ENCODE measurements around the gene MNX1.

MNX1 gene

DNA sequence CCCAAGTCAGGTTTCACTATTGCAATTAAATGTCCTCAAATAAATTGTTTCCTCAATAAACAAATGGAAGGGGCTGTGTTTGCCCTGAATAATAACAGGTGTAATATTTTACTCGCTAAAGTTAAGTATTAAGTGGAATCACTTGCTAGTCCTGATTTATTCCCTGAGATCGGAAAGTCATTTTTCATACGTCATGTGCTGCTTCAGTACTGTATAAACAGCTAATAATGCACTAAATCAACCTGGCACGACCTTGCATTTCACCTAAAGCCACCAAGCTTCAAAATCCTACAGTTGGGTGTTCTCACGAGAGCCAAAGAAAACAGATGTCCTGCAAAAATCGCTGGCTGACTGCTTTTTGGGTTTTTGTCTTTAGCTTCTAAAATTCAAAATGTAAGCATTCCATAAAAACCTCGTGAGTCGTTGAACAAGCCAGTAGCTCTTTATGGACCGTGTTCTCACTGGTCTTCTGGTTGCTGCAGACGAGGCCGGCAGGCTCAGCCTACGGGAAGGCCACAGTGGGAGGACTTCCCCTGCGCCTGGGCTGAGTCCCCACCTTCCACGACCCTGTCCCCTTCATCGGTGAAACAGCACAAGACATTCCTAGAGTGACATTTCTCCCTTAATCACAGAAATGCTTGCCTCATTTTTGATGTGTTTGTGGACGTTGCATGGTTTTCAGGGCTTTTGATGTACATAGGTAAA, 17.9 kb upstream of the MNX1 start:
- H3K27me3 ChIP-seq (ENCODE audit: insufficient read depth, low read length, poor library complexity, severe bottlenecking) = no peaks in the 10 kb centered on the region
- no peaks in the 10 kb centered on the region for H3K9me2 ChIP-seq (replicated peaks; ENCODE audit: low read depth, low read length)
- H3K79me2 ChIP-seq (ENCODE audit: insufficient read depth, low read length) = no peaks in the 10 kb centered on the region
- H3K4me1 ChIP-seq (ENCODE audit: insufficient read depth, low read length, poor library complexity, severe bottlenecking) = no peaks in the 10 kb centered on the region
- no peak overlapping the region for H2AFZ ChIP-seq (ENCODE audit: low read length)
- H3K4me3 ChIP-seq (ENCODE audit: low read length, poor library complexity, severe bottlenecking) = no peak overlapping the region
- no peak overlapping the region for H3K4me2 ChIP-seq (ENCODE audit: low read depth, low read length, poor library complexity, severe bottlenecking)
- TF ChIP-seq, protein P1, sequence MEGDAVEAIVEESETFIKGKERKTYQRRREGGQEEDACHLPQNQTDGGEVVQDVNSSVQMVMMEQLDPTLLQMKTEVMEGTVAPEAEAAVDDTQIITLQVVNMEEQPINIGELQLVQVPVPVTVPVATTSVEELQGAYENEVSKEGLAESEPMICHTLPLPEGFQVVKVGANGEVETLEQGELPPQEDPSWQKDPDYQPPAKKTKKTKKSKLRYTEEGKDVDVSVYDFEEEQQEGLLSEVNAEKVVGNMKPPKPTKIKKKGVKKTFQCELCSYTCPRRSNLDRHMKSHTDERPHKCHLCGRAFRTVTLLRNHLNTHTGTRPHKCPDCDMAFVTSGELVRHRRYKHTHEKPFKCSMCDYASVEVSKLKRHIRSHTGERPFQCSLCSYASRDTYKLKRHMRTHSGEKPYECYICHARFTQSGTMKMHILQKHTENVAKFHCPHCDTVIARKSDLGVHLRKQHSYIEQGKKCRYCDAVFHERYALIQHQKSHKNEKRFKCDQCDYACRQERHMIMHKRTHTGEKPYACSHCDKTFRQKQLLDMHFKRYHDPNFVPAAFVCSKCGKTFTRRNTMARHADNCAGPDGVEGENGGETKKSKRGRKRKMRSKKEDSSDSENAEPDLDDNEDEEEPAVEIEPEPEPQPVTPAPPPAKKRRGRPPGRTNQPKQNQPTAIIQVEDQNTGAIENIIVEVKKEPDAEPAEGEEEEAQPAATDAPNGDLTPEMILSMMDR (conservative IDR thresholded peaks at IDR 0.05; ENCODE audit: low read length) = no peak
- no peak for TF ChIP-seq EZH2phosphoT487 (IDR thresholded peaks at IDR 0.05; ENCODE audit: borderline replicate concordance)
- no peaks in the 10 kb centered on the region for H3F3A ChIP-seq (ENCODE audit: low read depth)
- H3K36me3 ChIP-seq (ENCODE audit: insufficient read depth, low read length) = no peaks in the 10 kb centered on the region
- H3K9me3 ChIP-seq (ENCODE audit: insufficient read depth, low read depth, low read length) = no peaks in the 10 kb centered on the region
- H3K9ac ChIP-seq (ENCODE audit: low read depth, low read length, poor library complexity, severe bottlenecking) = no peak overlapping the region
- no peaks in the 10 kb centered on the region for H4K20me1 ChIP-seq (ENCODE audit: insufficient read depth, low read length, poor library complexity, severe bottlenecking)

DNA sequence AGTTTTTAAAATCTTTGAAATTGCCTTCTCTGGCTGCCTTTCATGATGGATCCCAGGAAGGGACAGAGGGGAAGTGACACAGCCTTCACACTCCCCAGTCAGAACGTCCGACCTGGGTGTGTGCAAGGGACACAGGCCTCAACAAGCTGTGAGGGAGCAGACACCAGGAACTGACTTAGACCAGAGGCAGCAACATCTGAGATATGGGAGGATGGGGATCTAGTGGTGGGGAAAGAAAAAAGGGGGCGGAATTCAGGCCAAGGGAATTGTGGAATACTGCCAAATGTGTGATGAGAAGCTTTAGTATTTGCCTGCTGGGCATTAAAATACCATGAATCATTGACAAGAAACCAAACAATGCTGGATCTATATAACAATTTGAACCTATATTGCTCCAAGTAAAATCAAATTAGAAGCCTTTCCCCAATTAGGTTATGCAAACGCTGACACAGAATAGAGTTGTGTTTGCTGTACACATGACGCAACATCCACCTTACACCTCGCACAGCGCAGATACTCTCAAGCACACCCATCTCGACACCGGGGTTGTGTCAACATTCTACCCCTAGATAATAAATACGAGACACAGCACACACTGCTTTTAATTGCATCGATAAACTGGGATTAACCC, 17.2 kb upstream of the MNX1 start:
- H3K36me3 ChIP-seq (ENCODE audit: insufficient read depth, low read length) = no peaks in the 10 kb centered on the region
- H4K20me1 ChIP-seq (ENCODE audit: insufficient read depth, low read length, poor library complexity, severe bottlenecking) = no peaks in the 10 kb centered on the region
- no peaks in the 10 kb centered on the region for H3K4me1 ChIP-seq (ENCODE audit: insufficient read depth, low read length, poor library complexity, severe bottlenecking)
- no peaks in the 10 kb centered on the region for H3K9me3 ChIP-seq (ENCODE audit: insufficient read depth, low read depth, low read length)
- no peaks in the 10 kb centered on the region for H3K27me3 ChIP-seq (ENCODE audit: insufficient read depth, low read length, poor library complexity, severe bottlenecking)
- no peaks in the 10 kb centered on the region for H3K79me2 ChIP-seq (ENCODE audit: insufficient read depth, low read length)
- H3K9ac ChIP-seq (ENCODE audit: low read depth, low read length, poor library complexity, severe bottlenecking) = no peak overlapping the region
- no peak overlapping the region for H2AFZ ChIP-seq (ENCODE audit: low read length)
- no peak for TF ChIP-seq EZH2phosphoT487 (IDR thresholded peaks at IDR 0.05; ENCODE audit: borderline replicate concordance)
- TF ChIP-seq, protein P1 (conservative IDR thresholded peaks at IDR 0.05; ENCODE audit: low read length) = no peak
- H3F3A ChIP-seq (ENCODE audit: low read depth) = no peaks in the 10 kb centered on the region
- no peak overlapping the region for H3K4me2 ChIP-seq (ENCODE audit: low read depth, low read length, poor library complexity, severe bottlenecking)
- no peaks in the 10 kb centered on the region for H3K9me2 ChIP-seq (replicated peaks; ENCODE audit: low read depth, low read length)
- H3K4me3 ChIP-seq (ENCODE audit: low read length, poor library complexity, severe bottlenecking) = no peak overlapping the region

DNA sequence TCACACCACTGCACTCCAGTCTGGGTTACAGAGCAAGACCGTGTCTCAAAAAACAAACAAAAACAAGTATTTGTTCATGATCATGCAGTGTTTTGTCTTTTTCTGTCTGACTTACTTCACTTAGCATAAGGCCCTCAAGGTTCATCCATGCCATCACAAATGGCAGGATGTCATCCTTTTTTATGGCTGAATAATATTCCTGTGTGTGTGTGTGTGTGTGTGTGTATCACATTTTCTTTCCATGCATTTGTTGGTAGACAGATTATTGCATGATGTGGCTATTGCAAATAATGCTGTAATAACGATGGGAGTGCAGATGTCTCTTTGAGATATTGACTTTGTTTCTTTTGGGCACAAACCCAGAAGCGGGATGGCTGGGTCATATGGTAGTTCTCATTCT, 14.3 kb upstream of the MNX1 start:
- Histone ChIP-seq H3K9me2 (replicated peaks; ENCODE audit: low read depth, low read length) (no peaks in the 10 kb centered on the region), H3F3A (ENCODE audit: low read depth) (no peaks in the 10 kb centered on the region), H3K4me2 (ENCODE audit: low read depth, low read length, poor library complexity, severe bottlenecking) (no peak overlapping the region), H3K4me3 (ENCODE audit: low read length, poor library complexity, severe bottlenecking) (no peak overlapping the region), H2AFZ (ENCODE audit: low read length) (no peak overlapping the region), H3K4me1 (ENCODE audit: insufficient read depth, low read length, poor library complexity, severe bottlenecking) (no peaks in the 10 kb centered on the region), H4K20me1 (ENCODE audit: insufficient read depth, low read length, poor library complexity, severe bottlenecking) (no peaks in the 10 kb centered on the region), H3K36me3 (ENCODE audit: insufficient read depth, low read length) (no peaks in the 10 kb centered on the region), H3K27me3 (ENCODE audit: insufficient read depth, low read length, poor library complexity, severe bottlenecking) (no peaks in the 10 kb centered on the region), H3K79me2 (ENCODE audit: insufficient read depth, low read length) (no peaks in the 10 kb centered on the region), H3K9ac (ENCODE audit: low read depth, low read length, poor library complexity, severe bottlenecking) (no peak overlapping the region), H3K9me3 (ENCODE audit: insufficient read depth, low read depth, low read length) (no peaks in the 10 kb centered on the region)
- no peak for TF ChIP-seq EZH2phosphoT487 (IDR thresholded peaks at IDR 0.05; ENCODE audit: borderline replicate concordance)
- TF ChIP-seq, protein P1 (conservative IDR thresholded peaks at IDR 0.05; ENCODE audit: low read length) = no peak

Measured in Loucy (cell line).